Measurements from ENCODE around the gene PPHLN1. TPM values are rescaled to one million over a fixed set of nuclear protein-coding genes. Genes with fewer than 3 reads are reported as not detected.

PPHLN1 gene
- total and polyA plus RNA-seq, 2 of the 8 experiments (the other 6 are each of a cell fraction or from before 2014, with no cell fraction given) = 34.3 to 71.6 TPM

DNA sequence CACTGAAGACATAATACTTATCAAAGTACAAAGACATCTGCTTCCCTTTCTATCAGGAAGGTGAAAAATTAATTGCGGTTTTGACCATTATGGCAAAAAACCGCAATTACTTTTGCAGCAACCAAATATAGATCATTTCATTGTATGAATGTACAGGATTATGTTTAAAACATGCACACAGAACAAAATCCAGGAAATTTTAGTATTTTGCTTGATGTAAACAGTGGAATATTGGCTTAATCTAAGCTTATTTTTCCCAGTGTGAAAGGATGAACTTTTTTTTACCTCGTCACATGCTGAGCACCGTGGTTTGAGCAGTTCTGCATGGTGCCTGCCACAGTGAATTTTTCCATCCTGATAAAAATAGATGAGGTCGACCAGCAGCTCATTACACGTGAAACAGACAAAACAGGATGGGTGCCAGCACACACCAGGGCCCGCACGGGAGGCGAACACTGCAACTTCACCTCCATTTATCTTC, 142.4 kb downstream of the PPHLN1 start:
- no peak overlapping the region for H2BK15ac ChIP-seq (ENCODE audit: low read length)
- no peak overlapping the region for H3K56ac ChIP-seq (replicated peaks; ENCODE audit: insufficient read length, low read depth, low read length)
- no peak for DNase-seq (ENCODE audit: low read depth in 1 of 2, low spot score in 2 of 2)
- H4K5ac ChIP-seq (ENCODE audit: insufficient read length, low read depth, low read length) = no peak overlapping the region
- peaks cover 0 to 28% of the 10 kb centered on the region in 2 experiments; a peak in 2 of 4 replicates for H3K79me2 ChIP-seq (ENCODE audit: control insufficient read depth in 1 of 2, insufficient read depth in 2 of 2, low read length in 2 of 2)
- no peak overlapping the region for H2BK20ac ChIP-seq (ENCODE audit: low read length)
- H2AK5ac ChIP-seq (ENCODE audit: low read depth, low read length) = no peak overlapping the region
- H3K36me3 ChIP-seq (ENCODE audit: control insufficient read depth in 2 of 4, insufficient read depth in 4 of 4, low read length in 3 of 4) = peaks cover 20 to 74% (median 33%) of the 10 kb centered on the region in 4 experiments
- no peak overlapping the region for H2BK120ac ChIP-seq (replicated peaks; ENCODE audit: low read depth, low read length)
- no peak overlapping the region for H3K27ac ChIP-seq (ENCODE audit: low read depth, low read length)
- no peaks in the 10 kb centered on the region; the same call in 1 of the 2 replicates for H3K79me1 ChIP-seq (ENCODE audit: low read depth, low read length)
- H4K8ac ChIP-seq (ENCODE audit: extremely low read depth, insufficient read depth, low read length) = no peak overlapping the region
- H2AFZ ChIP-seq (ENCODE audit: low read length) = no peak overlapping the region
- peaks cover 0 to 3% (median 1%) of the 10 kb centered on the region in 4 experiments; a peak in 3 of 7 replicates for H3K4me1 ChIP-seq (replicated peaks in 1 of 4; ENCODE audit: control insufficient read depth in 3 of 4, insufficient read depth in 4 of 4, low read length in 3 of 4)
- H4K20me1 ChIP-seq (replicated peaks in 1 of 2; ENCODE audit: control insufficient read depth in 1 of 2, insufficient read depth in 2 of 2, low read length in 2 of 2) = peaks cover 8 to 10% of the 10 kb centered on the region in 2 experiments
- ChIA-PET CTCF (ENCODE audit: partially characterized antibody) (interaction anchor here (0.6 to 2.9 kb wide), 5 partner anchors 9 to 101 kb away, joined by 3 to 9 read pairs (median 3); no protein-coding TSS in a partner anchor), POLR2A (ENCODE audit: partially characterized antibody) (interaction anchor here (0.6 to 3.4 kb wide), 4 partner anchors 9 to 130 kb away, joined by 3 to 20 read pairs (median 5); no protein-coding TSS in a partner anchor)
- no peak overlapping the region for H3K9ac ChIP-seq (replicated peaks in 1 of 4; ENCODE audit: extremely low read depth in 1 of 4, low read depth in 3 of 4, low read length in 3 of 4)
- no peak overlapping the region for H2BK12ac ChIP-seq (ENCODE audit: low read depth, low read length)
- no peaks in the 10 kb centered on the region for H3K27me3 ChIP-seq (replicated peaks in 1 of 4; ENCODE audit: control insufficient read depth in 3 of 4, extremely low read depth in 1 of 4, insufficient read depth in 3 of 4, low read length in 3 of 4)
- H3K9me3 ChIP-seq (ENCODE audit: insufficient read depth in 2 of 2, low read depth in 1 of 2, low read length in 1 of 2) = no peaks in the 10 kb centered on the region
- WGBS, 2 experiments (ENCODE audit: extremely low coverage in 1 of 2, insufficient coverage in 1 of 2, insufficient read length in 1 of 2, insufficient replicate concordance in 2 of 2, low coverage in 1 of 2, low lambda C conversion rate in 2 of 2, missing lambda C conversion rate in 1 of 2) = 96% methylated on average over 9 of the region's 9 CpGs; no CpG with 5 or more reads in 1 of the 2 experiments
- no peak overlapping the region for H3K18ac ChIP-seq (ENCODE audit: extremely low read depth, low read length)
- H3K4ac ChIP-seq (replicated peaks; ENCODE audit: insufficient read length, low read depth, low read length) = no peak overlapping the region
- no peak overlapping the region for H3K23ac ChIP-seq (ENCODE audit: insufficient read length)
- H2BK5ac ChIP-seq (ENCODE audit: low read depth, low read length) = no peak overlapping the region
- FAIRE-seq = no peak
- no peak overlapping the region for H4K91ac ChIP-seq (replicated peaks; ENCODE audit: insufficient read length, low read length)
- no peaks in the 10 kb centered on the region for H3K23me2 ChIP-seq (ENCODE audit: low read depth, low read length)
- H3K14ac ChIP-seq (ENCODE audit: insufficient read length) = no peak overlapping the region
- no peak overlapping the region for H3K4me2 ChIP-seq (ENCODE audit: insufficient read depth in 1 of 2, low read depth in 2 of 2, low read length in 2 of 2)
- H3K4me3 ChIP-seq (ENCODE audit: extremely low read depth in 1 of 4, insufficient read depth in 2 of 4, low read depth in 3 of 4, low read length in 4 of 4) = no peak overlapping the region
- TF ChIP-seq, protein P1, sequence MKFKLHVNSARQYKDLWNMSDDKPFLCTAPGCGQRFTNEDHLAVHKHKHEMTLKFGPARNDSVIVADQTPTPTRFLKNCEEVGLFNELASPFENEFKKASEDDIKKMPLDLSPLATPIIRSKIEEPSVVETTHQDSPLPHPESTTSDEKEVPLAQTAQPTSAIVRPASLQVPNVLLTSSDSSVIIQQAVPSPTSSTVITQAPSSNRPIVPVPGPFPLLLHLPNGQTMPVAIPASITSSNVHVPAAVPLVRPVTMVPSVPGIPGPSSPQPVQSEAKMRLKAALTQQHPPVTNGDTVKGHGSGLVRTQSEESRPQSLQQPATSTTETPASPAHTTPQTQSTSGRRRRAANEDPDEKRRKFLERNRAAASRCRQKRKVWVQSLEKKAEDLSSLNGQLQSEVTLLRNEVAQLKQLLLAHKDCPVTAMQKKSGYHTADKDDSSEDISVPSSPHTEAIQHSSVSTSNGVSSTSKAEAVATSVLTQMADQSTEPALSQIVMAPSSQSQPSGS (IDR thresholded peaks at IDR 0.05; ENCODE audit: low read length) = no peak
- TF ChIP-seq BCL11A (IDR thresholded peaks at IDR 0.05; ENCODE audit: low read depth in 2 of 2, low read length in 2 of 2) (no peak), SIN3A (conservative IDR thresholded peaks at IDR 0.05 in 1 of 2, IDR thresholded peaks at IDR 0.05 in 1 of 2; ENCODE audit: low read depth in 1 of 2, low read length in 2 of 2) (no peak), YY1 (IDR thresholded peaks at IDR 0.05; ENCODE audit: low read depth, low read length) (no peak), KDM1A (IDR thresholded peaks at IDR 0.05; ENCODE audit: borderline replicate concordance, low read length) (no peak), RAD21 (IDR thresholded peaks at IDR 0.05 in 1 of 2, conservative IDR thresholded peaks at IDR 0.05 in 1 of 2; ENCODE audit: low read depth in 2 of 2, low read length in 2 of 2) (no peak), MAFK (IDR thresholded peaks at IDR 0.05; ENCODE audit: low read depth, low read length) (no peak), RNF2 (IDR thresholded peaks at IDR 0.05; ENCODE audit: borderline replicate concordance, low read depth, low read length, missing control alignments, poor library complexity, severe bottlenecking) (no peak), RXRA (IDR thresholded peaks at IDR 0.05; ENCODE audit: insufficient read depth, low read depth, low read length) (no peak), POLR2AphosphoS5 (IDR thresholded peaks at IDR 0.05; ENCODE audit: low read depth, low read length) (no peak), POLR2A (IDR thresholded peaks at IDR 0.05; ENCODE audit: control extremely low read depth in 1 of 2, low read depth in 2 of 2, low read length in 2 of 2) (no peak)

All from H1 (cell line).